Measurements from ENCODE around the gene IFIT3. TPM values are rescaled to one million over a fixed set of nuclear protein-coding genes. Genes with fewer than 3 reads are reported as not detected.
A peak's percentile ranks its signal among the peaks of the same experiment; 100 is the strongest.

IFIT3 gene
- total and polyA plus RNA-seq, 2 of the 8 experiments (the other 6 are each of a cell fraction or from before 2014, with no cell fraction given): 0.12 to 0.84 TPM

DNA sequence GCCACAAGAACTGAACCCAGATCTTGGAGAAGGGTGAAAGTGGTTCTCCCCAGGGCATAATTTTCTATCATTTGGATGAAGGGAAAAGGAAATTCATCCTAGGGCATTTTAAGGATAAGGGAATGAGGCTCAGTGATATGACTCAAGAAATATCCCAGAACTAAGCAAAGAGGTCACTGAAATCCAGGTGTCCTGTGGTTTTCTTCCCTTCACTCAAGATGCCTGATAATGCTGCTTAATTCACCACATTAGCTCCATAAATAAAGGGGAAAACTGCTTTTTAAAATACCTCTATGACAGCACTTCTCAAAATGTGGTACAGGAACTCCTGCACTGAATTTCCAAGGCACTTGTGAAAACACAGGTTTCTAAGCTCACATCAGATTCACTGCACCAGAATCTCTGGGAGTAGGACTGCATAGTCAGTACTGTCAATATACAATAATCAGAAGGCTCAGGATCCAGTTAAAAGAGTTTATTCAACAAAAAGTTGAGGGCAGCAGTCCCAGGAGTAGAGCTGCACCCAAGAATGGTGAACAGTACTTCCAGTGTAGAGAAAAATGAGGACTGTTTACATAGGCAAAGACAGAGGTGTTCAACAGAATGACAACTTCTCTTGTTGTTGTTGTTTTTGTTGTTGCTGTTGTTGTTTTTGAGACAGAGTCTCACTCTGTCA lies 2.9 kb downstream of the IFIT3 start:
- H4K91ac ChIP-seq (replicated peaks; ENCODE audit: insufficient read length, low read length): no peak overlapping the region
- DNase-seq (ENCODE audit: low read depth in 1 of 2, low spot score in 2 of 2): no peak
- H3K4me3 ChIP-seq (ENCODE audit: extremely low read depth in 1 of 4, insufficient read depth in 2 of 4, low read depth in 3 of 4, low read length in 4 of 4): no peak overlapping the region
- no peak overlapping the region for H2AFZ ChIP-seq (ENCODE audit: low read length)
- H2BK120ac ChIP-seq (replicated peaks; ENCODE audit: low read depth, low read length): no peak overlapping the region
- 0 out of 2 replicates have a peak, but pooled peaks cover 3% of the 10 kb centered on the region for H3K23me2 ChIP-seq (ENCODE audit: low read depth, low read length)
- peak overlapping the region; percentile 45 for H3K4ac ChIP-seq (replicated peaks; ENCODE audit: insufficient read length, low read depth, low read length)
- H3K27me3 ChIP-seq (replicated peaks in 1 of 4; ENCODE audit: control insufficient read depth in 3 of 4, extremely low read depth in 1 of 4, insufficient read depth in 3 of 4, low read length in 3 of 4): no peaks in the 10 kb centered on the region
- H2BK12ac ChIP-seq (ENCODE audit: low read depth, low read length): 0 out of 2 replicates have a peak overlapping the region, but pooled peaks have one; percentile 2
- no peak overlapping the region for H3K4me2 ChIP-seq (ENCODE audit: insufficient read depth in 1 of 2, low read depth in 2 of 2, low read length in 2 of 2)
- H2AK5ac ChIP-seq (ENCODE audit: low read depth, low read length): no peak overlapping the region
- H4K5ac ChIP-seq (ENCODE audit: insufficient read length, low read depth, low read length): no peak overlapping the region
- ChIA-PET CTCF (ENCODE audit: partially characterized antibody) (no interaction called here), POLR2A (ENCODE audit: partially characterized antibody) (interaction anchor here (1.4 kb wide), 1 partner anchor 38 kb away, joined by 4 read pairs; no protein-coding TSS in a partner anchor)
- H4K8ac ChIP-seq (ENCODE audit: extremely low read depth, insufficient read depth, low read length): no peak overlapping the region
- no peak overlapping the region for H3K27ac ChIP-seq (ENCODE audit: low read depth, low read length)
- H3K9me3 ChIP-seq (ENCODE audit: insufficient read depth in 2 of 2, low read depth in 1 of 2, low read length in 1 of 2): no peaks in the 10 kb centered on the region
- peak overlapping the region; percentile 87 for H2BK20ac ChIP-seq (ENCODE audit: low read length)
- H2BK15ac ChIP-seq (ENCODE audit: low read length): no peak overlapping the region
- H3K18ac ChIP-seq (ENCODE audit: extremely low read depth, low read length): peak overlapping the region; percentile 38; the same call in 1 of the 2 replicates
- H3K23ac ChIP-seq (ENCODE audit: insufficient read length): no peak overlapping the region
- H3K79me2 ChIP-seq (ENCODE audit: control insufficient read depth in 1 of 2, insufficient read depth in 2 of 2, low read length in 2 of 2): no peaks in the 10 kb centered on the region
- H3K4me1 ChIP-seq (replicated peaks in 1 of 4; ENCODE audit: control insufficient read depth in 3 of 4, insufficient read depth in 4 of 4, low read length in 3 of 4): peaks cover 8 to 26% (median 10%) of the 10 kb centered on the region in 4 experiments; a peak in 6 of 7 replicates
- H3K9ac ChIP-seq (replicated peaks in 1 of 4; ENCODE audit: extremely low read depth in 1 of 4, low read depth in 3 of 4, low read length in 3 of 4): no peak overlapping the region
- H2BK5ac ChIP-seq (ENCODE audit: low read depth, low read length): peak overlapping the region; percentile 44; the same call in 1 of the 2 replicates
- no peak overlapping the region for H3K56ac ChIP-seq (replicated peaks; ENCODE audit: insufficient read length, low read depth, low read length)
- H4K20me1 ChIP-seq (replicated peaks in 1 of 2; ENCODE audit: control insufficient read depth in 1 of 2, insufficient read depth in 2 of 2, low read length in 2 of 2): no peaks in the 10 kb centered on the region
- no peak overlapping the region for H3K14ac ChIP-seq (ENCODE audit: insufficient read length)
- H3K79me1 ChIP-seq (ENCODE audit: low read depth, low read length): no peaks in the 10 kb centered on the region
- no peak for FAIRE-seq
- H3K36me3 ChIP-seq (ENCODE audit: control insufficient read depth in 2 of 4, insufficient read depth in 4 of 4, low read length in 3 of 4): no peaks in the 10 kb centered on the region
- TF ChIP-seq EGR1 (IDR thresholded peaks at IDR 0.05; ENCODE audit: borderline replicate concordance, low read depth, low read length): no peak
- TF ChIP-seq EP300 (IDR thresholded peaks at IDR 0.05; ENCODE audit: borderline replicate concordance in 1 of 2, low read depth in 2 of 2, low read length in 2 of 2): no peak
- TF ChIP-seq YY1 (IDR thresholded peaks at IDR 0.05; ENCODE audit: low read depth, low read length): no peak
- TF ChIP-seq RFX5 (IDR thresholded peaks at IDR 0.05; ENCODE audit: borderline replicate concordance, low read depth, low read length): no peak
- no peak for TF ChIP-seq KDM5A (IDR thresholded peaks at IDR 0.05; ENCODE audit: low read length)
- no peak for TF ChIP-seq JUND (IDR thresholded peaks at IDR 0.05; ENCODE audit: low read length)
- no peak for TF ChIP-seq PHF8 (conservative IDR thresholded peaks at IDR 0.05; ENCODE audit: low read depth, low read length)
- no peak for TF ChIP-seq KDM4A (IDR thresholded peaks at IDR 0.05; ENCODE audit: low read depth, low read length, severe bottlenecking)
- no peak for TF ChIP-seq SP1 (IDR thresholded peaks at IDR 0.05; ENCODE audit: low read depth, low read length)
- no peak for TF ChIP-seq SIX5 (IDR thresholded peaks at IDR 0.05; ENCODE audit: low read depth, low read length)
- no peak for TF ChIP-seq POU5F1 (IDR thresholded peaks at IDR 0.05; ENCODE audit: low read depth, low read length)
- TF ChIP-seq CTBP2 (IDR thresholded peaks at IDR 0.05; ENCODE audit: borderline replicate concordance, insufficient read depth, insufficient read length, low read length): no peak
- TF ChIP-seq SP4 (IDR thresholded peaks at IDR 0.05; ENCODE audit: low read length): no peak
